Measurements from ENCODE around the gene RNF111.

Gene RNF111

DNA sequence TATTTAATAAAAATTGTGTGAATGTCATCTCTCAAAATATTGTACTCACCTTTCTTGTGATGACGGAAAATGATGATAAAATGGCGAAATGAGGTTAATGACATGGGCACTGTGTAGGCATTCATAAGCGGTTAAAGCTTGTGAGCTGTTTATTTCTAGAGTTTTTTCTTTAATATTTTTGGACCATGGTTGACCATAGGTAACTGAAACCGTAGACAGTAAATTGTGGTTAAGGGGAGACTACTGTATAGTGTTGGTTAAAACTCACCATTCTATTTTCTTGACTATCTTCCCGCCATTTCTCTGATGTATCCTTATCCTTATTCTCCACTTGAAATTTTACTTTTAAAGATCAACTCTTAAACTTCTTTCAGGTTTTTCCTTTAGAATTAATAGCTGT is 14.5 kb downstream of the RNF111 start:
- DNase-seq: no peak

DNA sequence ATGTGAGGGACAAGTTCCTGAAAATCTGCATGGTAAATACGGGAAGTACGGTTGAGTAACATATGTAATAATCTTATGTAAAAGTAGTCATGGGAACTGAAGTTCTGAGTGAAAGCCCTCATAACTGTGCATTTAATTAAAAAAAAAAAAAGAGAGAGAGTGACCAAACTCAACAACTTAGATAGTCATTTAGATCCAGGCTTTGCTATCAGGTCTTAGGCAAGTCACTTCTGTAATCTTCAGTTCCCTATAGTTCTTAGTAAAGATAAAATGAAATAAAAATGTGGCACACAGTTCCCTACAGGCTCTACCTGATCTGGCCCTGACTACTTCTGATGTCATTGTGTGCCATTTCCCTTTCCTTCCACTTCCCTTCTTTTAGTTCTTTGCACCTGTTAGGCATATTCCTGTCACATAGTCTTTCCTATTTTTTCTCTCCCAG is 15.0 kb downstream of the RNF111 start:
- DNase-seq: no peak

DNA sequence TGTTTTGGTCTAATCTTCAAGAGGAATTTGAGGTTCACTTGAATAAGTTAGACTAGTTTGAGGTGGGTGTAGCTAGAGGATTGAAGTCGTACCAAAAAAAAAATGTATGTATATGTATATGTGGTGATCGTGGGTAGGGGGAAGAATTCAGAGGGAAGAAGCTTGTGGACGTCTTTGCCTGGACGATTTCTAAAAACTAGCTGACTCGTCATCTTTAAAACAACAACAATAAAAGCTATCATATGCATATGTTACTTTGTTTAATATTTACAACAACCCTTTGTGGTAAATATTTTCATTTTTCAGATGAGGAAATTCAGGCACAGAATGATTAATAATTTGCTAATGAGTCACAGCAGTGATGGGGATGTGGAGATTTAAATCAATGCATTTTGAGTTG is 18.1 kb downstream of the RNF111 start:
- DNase-seq: no peak

DNA sequence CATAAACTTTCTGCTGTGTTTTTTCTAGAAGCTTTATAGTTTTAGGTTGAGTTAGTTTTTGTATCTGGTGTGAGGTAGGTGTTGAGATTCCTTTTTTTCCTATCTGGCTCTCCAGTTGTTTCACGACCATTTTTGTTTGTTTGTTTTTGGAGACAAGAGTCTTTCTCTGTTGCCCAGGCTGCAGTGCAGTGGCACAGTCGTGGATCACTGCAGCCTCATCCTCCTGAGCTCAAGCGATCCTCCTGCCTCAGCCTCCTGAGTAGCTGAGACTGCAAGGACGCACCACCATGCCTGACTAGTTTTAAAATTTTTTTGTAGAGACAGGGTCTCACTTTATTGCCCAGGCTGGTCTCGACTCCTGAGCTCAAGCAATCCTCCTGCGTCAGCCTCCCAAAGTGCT is 20.6 kb downstream of the RNF111 start:
- DNase-seq: no peak

DNA sequence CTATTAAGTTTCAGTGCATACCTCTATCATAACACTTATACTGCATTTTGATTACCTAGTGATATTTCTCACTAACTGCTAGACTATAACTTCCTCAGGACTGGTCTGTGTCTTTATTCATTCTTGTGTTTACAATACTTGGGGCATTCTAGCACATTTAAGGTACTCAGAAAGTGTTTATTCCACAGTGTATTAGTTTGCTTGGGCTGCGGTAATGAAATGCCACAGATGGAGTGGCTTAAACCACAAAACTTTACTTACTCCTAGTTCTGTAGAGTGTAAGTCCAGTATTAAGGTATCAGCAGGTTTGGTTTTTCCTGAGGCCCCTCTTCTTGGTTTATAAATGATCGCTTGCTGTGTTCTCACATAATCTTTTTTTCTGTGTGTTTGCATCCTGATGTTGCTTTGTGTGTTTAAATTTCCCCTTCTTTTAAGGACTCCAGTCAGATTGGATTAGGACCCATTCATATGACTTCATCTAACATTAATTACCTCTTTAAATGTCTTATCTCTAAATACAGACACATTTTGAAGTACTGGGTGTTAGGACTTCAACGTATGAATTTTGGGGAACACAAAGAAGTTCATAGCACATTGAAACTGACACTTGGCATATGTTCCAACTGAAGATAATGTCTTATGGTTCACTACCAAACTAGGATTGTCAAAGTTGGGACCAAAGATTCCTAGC is 23.9 kb downstream of the RNF111 start:
- DNase-seq: no peak

DNA sequence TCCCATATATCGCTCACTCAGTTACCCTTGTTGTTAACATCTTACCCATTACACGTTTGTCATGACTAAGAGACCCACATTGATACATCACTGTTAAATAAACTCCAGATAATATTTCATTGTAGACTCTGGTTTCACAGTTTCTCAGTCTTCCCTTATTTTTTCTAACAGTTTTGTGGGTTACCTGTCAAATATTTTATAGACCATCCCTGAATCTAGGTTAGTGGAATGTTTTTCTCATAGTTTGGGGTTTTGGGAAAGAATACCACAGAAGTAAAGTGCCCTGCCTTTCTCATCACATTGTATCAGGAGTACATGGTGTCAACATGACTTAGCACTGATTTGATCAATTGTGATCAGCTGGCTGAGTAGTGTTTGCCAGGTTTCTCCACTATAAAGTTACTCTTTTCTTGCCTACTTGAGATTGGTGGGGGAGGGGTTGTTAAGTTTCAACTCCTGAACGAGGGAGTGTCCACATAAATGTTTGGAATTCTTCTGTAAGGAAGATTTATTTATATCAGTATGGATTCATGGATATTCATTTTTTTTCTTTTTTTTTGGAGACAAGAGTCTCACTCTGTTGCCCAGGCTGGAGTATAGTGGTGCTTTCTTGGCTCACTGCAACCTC is 25.9 kb downstream of the RNF111 start:
- no peak for DNase-seq

DNA sequence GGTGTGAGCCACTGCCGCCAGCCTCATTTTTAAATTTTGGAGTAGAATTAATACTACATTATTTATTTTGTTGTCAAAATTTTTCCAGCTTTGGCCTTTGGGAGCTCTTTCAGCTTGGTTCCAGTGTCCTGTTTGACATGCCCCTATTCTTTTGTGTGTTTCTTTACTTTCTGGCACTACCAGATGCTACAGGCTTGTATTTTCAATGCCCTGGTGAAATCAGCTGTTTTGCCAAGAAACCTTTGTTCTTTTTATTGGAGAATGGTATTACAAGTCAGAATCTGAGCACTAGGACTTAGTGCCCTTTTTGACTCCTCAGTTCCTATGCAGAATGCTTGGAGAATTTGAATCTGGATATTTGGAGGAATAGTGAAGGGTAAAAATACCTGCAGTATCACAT is 26.6 kb downstream of the RNF111 start:
- DNase-seq: no peak

DNA sequence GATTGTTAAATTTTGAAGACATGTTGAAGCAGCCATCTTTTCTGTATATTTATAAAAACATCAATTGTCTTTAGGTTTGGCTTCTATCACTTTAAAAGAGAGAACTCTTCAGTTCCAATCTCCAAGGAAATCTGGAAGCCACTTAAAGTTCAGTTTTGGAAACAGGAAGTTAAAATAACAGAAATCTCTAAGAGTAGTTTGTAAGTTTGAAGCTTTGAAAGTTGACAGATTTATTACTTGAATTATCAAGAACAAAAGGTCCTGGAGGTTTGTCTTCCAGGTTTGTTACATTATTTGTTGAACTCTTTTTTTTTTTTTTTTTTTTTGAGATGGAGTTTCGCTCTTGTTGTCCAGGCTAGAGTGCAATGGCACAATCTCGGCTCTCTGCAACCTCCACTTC is 30.0 kb downstream of the RNF111 start:
- no peak for DNase-seq

DNA sequence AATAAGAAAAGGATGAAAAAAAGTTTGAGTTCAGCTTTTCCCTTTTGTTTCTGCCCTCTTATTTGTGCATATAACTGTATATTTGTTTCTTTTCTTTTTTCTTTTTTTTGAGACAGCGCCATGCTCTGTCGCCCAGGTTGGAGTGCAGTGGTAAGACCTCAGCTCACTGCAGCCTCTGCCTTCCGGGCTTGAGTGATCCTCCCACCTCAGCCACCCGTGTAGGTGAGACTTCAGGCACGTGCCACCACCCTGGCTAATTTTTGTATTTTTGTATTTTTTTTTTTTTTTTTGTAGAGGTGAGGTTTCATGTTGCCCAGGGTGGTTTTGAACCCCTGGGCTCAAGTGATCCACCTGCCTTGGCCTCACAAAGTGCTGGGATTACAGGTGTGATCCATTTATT is 31.4 kb downstream of the RNF111 start:
- DNase-seq: no peak

DNA sequence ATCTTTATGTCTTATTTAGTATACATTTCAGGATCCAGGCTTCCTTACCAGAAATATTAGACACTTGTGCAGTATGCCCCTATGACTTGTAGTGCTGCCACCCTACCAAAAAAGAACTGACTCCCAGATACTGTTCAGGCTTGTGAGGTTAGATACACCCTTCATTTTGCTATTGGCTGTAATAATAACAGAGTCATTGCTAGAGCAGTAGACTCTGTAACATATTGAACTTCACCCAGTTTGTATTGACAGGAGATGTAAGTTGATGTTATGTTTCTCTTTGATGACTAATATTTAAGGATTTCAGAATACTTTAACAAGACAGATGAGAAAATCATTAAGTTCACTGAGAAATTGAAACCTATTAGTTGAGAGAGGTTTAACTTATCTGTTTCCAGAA is 32.9 kb downstream of the RNF111 start:
- no peak for DNase-seq

DNA sequence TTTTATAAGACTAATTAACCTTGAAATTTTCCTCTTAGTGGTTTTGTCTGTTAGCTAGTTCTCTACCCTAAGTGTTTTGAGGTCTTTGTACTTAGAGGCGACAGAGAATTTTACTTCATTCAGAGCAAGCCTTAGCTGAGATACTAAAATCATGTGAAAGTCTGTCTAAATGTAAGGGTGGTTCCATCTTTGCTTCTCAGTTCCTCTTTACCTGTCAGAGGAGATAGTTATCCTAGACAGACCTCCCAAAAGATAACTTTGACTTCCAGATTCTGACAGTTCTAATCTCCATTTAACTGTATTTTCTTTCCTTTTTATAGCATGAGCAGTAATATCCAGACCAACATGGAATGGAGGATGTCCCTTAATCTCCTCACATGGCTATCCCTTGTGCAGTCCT is 34.7 kb downstream of the RNF111 start:
- no peak for DNase-seq

DNA sequence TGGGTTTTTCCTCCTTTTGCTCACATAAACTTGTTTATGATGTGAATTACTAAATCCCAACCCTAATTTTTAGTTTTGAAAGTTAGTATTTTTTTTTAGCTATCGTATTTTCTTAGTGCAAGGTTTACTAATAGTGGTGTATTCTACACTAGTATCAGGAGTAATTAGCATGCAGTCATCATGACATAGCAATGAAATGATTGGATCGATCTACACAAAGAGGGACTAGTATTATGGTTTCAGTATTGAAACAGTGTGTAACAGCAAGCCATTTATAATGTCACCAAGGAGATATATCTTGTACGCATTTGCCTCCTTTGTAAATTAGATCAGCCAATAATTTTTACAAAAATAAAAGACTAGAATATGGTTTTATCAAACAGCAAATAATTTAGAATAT is 38.7 kb downstream of the RNF111 start:
- DNase-seq: no peak

DNA sequence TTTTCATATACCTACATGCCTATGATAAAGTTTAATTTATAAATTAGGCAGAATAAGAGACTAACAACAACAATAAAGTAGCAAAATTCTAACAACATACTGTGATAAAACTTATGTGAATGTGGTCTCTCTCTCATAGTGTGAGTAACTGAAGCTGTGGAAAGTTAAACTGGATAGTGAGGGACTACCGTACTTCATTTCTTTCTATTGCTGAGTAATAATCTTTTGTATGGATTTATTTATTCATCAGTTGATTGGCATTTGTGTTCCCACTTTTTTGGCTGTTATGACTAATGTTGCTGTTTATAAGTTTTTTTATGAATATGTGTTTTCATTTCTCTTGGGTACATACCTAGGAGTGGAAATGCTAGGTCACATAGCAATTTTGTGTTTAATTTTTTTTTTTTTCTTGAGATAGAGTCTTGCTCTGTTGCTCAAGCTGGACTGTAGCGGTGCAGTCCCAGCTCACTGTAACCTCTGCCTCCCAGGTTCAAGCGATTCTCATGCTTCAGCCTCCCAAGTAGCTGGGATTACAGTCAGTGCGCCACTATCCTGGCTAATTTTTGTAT is 41.0 kb downstream of the RNF111 start:
- DNase-seq: no peak

DNA sequence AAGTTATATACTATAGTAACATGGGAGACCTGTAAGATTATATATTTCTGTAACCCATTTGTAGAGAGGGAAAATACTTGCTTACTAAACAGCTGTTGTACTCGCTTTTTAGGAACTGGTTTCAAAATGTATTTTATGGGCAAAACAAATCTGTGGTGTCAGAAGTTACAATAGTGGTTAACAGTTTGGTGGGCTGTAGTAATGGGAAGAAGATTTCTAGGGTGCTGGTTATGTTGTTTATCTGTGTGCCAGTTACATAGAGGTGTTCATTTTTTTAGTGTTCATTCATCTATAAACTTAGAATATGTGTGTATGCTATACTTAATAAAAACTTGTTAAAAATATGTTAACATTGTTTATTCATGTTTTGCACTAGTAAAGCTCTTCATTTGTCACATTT is 42.1 kb downstream of the RNF111 start:
- no peak for DNase-seq

DNA sequence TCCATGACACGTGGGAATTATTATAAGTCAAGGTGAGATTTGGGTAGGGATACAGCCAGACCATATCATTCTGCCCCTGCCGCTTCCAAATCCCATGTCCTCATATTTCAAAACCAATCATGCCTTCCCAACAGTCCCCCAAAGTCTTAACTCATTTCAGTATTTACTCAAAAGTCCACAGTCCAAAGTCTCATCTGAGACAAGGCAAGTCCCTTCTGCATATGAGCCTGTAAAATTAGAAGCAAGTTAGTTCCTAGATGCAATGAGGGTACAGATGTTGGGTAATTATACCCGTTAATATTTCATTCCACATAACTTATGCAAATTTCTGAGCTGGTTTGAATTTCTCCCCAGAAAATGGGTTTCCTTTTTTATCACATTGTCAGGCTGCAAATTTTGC is 47.7 kb downstream of the RNF111 start:
- DNase-seq: no peak

DNA sequence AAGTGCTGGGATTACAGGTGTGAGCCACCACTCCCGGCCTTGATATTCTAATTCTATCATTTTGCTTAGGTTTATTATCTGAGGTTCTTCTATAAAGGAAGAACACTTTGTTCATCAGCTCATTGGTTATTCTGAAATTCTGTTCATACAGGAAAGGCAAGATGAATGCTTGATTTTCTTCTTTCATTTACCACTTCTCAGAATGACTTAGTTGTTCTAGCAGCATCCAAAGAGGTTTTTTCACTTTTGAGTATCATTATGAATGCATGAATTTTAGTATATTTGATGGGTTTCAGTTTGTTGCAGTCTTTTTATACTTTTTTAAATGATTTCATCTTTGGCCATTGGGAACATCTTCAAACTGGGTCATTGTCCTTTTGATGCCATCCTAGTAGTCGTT is 51.8 kb downstream of the RNF111 start:
- DNase-seq: no peak

DNA sequence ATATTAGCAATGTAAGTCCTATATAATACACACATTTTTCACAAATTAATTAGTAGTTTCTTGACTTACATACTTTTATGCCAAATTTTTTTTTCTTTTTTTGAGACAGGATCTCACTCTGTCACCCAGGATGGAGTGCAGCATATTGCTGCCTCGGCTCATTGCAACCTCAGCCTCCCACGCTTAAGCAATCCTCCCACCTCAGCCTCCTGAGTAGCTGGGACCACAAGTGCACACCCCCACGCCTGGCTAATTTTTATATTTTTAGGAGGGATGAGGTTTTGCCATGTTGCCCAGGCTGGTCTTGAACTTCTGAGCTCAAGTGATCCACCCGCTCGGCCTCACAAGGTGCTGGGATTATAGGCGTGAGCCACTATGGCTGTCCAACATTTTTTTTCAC is 54.6 kb downstream of the RNF111 start:
- no peak for DNase-seq

DNA sequence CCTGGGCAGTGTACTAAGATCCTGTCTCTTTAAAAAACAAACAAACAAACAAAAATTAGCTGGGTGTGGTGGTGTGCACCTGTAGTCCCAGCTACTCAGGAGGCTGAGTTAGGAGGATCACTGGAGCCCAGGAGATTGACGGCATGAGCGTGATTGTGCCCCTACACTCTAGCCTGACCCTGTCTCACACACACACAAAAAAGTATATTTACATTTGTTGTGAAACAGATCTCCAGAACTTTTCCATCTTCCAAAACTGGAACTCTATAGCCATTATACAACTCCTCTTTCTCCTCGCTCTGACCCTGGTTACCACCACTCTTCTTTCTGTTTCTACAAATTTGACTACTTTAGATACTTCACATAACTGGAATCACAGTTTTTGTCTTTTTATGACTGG is 61.4 kb downstream of the RNF111 start:
- DNase-seq: no peak

DNA sequence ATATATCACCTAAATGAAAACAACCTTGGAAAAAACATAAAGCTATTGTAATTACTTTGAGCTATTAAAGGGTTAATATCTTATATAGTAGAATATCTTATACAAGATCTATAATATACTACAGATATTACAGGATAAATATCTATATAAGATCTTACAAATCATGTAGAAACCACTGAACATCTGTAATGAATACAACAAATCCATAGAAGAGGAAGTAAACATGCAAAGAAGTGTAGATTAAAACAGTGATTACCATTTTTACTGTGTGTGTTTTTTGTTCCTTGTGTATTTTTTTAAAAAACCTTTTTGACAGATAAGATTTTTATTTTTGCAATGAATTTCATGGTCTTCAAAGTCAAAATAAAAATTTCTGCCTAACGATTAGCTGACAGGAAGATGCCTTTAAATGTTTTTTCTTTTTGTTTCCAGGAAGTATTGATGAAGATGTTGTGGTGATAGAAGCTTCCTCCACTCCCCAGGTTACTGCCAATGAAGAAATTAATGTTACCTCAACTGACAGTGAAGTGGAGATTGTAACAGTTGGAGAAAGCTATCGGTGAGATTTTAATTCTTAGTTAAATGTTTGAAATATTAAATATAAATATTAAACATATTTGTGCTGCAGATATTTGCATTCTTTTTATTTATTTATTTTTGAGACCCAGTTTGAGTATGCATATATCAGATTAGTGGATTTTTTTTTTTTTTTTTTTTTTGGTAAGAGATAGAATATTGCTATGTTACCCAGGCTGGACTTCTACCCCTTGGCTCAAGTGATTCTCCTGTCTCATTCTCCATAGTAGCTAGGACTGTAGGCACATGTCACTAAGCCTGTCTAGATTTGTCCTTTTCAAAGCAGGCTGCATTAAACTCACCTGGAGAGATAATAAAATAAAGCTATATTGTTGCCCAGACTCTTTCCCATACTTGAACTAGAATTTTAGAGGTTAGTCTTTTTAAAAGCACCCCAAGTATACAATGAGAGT is 64.7 kb downstream of the RNF111 start:
- no peak for DNase-seq

DNA sequence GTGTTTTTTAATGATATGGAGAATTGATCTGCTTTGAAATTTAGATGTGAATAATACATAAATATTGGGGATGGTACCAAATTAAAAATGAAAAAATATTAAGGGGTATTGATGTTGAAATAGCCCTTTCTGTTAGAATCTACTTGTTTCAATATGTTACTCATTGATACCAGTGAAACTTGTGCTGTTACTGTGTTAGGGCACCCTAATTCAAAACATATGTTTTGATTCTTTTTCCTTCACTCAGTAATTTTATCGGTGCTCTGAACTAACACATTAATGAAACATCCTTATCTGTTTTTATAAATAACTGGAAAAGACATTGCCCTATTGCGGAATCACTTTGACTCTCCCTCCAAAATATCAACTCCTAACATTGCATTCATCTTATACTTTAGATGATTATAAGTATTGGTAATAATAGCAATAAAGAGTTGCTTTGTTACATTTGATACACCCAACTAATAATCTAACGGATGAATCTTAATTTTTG is 65.5 kb downstream of the RNF111 start:
- DNase-seq: no peak

DNA sequence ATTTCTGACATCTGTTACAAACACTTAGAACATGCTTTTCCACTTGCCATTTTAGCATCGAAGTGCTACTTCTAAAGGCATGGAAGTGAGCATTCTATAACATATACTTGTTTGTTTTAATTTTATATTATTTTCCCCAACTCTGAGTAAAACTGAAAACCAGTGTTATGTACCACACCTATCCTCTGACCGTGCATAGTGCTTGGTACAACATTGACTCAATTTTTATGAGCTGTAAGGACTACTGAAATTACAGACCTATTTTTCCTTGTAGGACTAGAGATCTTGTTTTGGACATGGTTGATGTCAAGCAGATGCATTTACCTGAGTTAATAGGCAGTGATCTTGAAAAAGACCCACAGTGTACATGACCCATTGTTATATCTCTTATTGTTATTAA is 66.0 kb downstream of the RNF111 start:
- no peak for DNase-seq

DNA sequence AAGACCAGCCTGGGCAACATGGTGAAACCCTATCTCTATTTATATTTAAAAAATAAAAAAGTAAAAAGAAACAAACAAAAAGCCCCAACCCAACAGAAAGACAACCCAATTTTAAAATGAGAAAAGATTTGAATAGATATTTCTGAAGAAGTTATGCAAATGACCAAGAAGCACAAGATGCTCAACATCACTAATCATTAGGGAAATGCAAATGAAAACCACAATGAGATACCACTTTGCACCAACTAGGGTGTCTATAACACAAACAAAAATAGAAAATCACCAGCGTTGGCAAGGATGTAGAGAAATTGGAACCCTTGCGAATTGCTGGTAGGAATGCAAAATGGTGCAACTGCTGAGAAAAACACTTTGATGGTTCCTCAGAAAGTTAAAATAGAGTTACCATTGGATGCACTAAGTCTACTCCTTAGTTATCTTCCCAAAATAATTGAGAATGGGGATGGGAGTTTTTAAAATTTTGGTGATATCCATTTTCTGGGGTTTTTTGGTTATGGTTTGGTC is 71.7 kb downstream of the RNF111 start:
- DNase-seq: no peak

DNA sequence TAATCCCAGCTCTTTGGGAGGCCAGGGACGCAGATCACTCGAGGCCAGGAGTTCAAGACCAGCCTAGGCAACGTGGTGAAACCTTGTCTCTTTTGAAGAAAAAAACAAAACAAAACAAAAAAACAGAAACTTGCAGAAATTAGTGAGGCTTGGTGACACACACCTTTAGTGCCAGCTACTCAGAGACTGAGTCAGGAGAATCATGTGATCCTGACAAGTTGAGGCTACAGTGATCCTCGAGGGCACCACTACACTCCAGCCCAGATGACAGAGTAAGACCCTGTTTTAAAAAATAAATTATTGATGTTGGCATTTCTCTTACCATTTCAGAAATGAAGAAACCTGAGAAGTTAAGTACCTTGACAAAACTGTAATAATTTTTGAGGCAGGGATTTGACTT is 72.9 kb downstream of the RNF111 start:
- DNase-seq: no peak
